KOPT-K1 (cell line): ENCODE data around the gene CTCF.
"Not testable (repeated sequence)": the region's sequence is repeated elsewhere in the genome, so short reads cannot be mapped to it uniquely, and the experiment has no call there.

ENCODE experiments used
- H3K27ac ChIP-seq: fragments of 200-600 bp; sonication (generic); 2 replicates; pipeline ENCODE4 v1.5.1; 2016; ENCODE audit warnings: antibody characterized with exemption, mild to moderate bottlenecking, low read depth, low read length; ENCODE audit not compliant: poor library complexity, severe bottlenecking
- H3K36me3 ChIP-seq: fragments of 200-600 bp; sonication (generic); 2 replicates; pipeline ENCODE4 v1.5.1; 2017; ENCODE audit warnings: antibody characterized with exemption, mild to moderate bottlenecking, low read length, moderate library complexity; ENCODE audit not compliant: insufficient read depth
- H3K9me3 ChIP-seq: fragments of 200-600 bp; sonication (generic); 2 replicates; pipeline ENCODE4 v1.5.1; 2017; ENCODE audit warnings: antibody characterized with exemption, low read length, mild to moderate bottlenecking; ENCODE audit not compliant: insufficient read depth, poor library complexity, severe bottlenecking

The CTCF gene

GRCh38 chr16:67562526-67562917 is at the start of gene CTCF:
Gene CTCF, plus strand, starts transcription at chr16:67562526. Its CDS starts 48,307 bp downstream, at chr16:67610833.
- no peaks in the 10 kb centered on the region for H3K9me3 ChIP-seq
- H3K27ac ChIP-seq = peak within 1 kb of the TSS; percentile 97
- H3K36me3 ChIP-seq = peaks cover 20% of the 10 kb centered on the region; the same call in 1 of the 2 replicates

GRCh38 chr16:67513892-67514291 is 48.4 kb upstream of the CTCF start:
- H3K9me3 ChIP-seq, H3K27ac ChIP-seq, H3K36me3 ChIP-seq: not testable (repeated sequence)

GRCh38 chr16:67514382-67514828 is 47.9 kb upstream of the CTCF start:
- peak overlapping the region; percentile 26 for H3K27ac ChIP-seq
- no peaks in the 10 kb centered on the region for H3K36me3 ChIP-seq
- H3K9me3 ChIP-seq = no peaks in the 10 kb centered on the region

DNA sequence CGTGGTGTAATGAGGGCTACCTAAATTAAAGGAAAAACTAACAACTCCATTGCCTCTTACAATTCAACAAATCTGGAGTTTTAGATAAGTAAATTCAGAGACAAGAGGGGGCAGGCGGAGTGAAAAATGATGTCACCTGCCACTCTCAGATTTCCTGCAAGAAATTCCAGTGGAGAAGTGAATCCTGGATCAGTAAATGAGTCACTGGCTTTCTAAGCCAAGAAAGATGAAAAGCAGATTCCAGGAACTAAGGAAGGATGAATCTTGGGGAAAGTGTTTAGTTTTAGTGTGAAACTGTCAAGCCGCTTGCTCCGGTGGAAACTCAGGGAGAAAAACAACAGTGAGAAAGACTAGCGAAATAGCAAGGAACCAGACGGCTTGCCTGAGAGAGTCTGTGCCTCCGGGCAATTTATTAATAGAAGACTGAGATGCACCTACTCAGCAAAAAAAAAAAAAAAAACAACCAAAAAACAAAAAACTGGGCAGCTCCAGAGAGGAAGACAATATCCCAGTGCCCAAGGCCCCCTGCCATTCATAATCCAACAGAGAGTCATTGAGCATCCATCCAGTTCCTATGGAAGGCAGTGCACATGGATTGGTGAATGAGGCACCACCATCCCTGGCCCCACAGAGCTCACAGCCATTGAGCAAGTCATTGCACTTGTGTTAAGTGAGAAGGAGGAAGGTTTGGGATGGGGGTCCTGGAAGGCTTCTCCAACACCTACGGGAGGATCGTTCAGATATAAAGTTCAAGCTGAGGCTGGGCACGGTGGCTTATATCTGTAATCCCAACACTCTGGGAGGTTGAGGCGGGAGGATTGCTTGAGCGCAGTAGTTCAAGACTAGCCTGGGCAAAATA is 45.8 kb upstream of the CTCF start:
- no peak overlapping the region for H3K27ac ChIP-seq

GRCh38 chr16:67517155-67517445 is 45.2 kb upstream of the CTCF start:
- Histone ChIP-seq H3K9me3 (no peaks in the 10 kb centered on the region), H3K27ac (no peak overlapping the region), H3K36me3 (no peaks in the 10 kb centered on the region)

More for the DNA sequence above, 45.8 kb upstream of the CTCF start:
- H3K9me3 ChIP-seq = no peaks in the 10 kb centered on the region
- no peaks in the 10 kb centered on the region for H3K36me3 ChIP-seq

DNA sequence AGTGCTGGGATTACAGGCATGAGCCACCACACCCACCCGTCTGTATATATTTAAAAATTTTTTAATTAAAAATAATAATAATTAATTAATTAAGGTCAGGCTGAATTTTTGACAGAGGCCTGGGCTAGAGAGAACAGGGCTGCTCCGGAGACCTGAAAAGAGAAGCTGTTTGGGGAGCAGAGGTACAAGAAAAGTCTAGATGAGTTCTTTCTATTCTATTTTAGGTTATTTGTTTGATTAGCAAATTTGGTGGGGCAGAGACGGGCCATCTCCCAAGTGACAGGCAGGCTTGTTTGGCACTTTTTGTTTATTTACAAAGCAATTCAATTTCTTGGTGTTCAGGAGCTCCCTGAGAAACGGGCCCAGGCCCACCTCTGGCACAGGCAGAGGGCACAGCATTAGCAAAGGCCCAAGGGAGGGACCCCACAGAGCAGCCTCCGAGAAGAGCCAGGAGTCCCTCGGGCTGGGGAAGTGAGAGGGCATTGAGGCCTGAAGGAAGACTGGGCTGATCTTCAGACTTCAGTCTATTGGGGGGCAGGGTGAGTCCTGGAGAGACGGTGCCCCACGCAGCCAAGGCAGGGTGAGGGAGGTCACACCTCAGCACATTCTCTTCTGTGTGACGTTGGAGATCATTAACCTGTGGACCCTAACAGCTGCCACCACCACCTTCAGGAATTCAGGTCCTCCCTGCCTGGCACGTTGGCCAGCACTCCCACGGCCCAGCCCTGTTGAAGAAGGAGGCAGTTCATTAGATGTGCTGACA is 44.5 kb upstream of the CTCF start:
- no peaks in the 10 kb centered on the region for H3K36me3 ChIP-seq
- peak overlapping the region; percentile 64 for H3K27ac ChIP-seq
- H3K9me3 ChIP-seq = no peaks in the 10 kb centered on the region

GRCh38 chr16:67518676-67519075 is 43.6 kb upstream of the CTCF start:
- Histone ChIP-seq H3K27ac (peak overlapping the region; percentile 64), H3K36me3 (no peaks in the 10 kb centered on the region), H3K9me3 (no peaks in the 10 kb centered on the region)

- no peaks in the 10 kb centered on the region for H3K9me3 ChIP-seq
- peak overlapping the region; percentile 64 for H3K27ac ChIP-seq
- H3K36me3 ChIP-seq = no peaks in the 10 kb centered on the region
These were observed 43.1 kb upstream of the CTCF start for GRCh38 chr16:67519242-67519641.

DNA sequence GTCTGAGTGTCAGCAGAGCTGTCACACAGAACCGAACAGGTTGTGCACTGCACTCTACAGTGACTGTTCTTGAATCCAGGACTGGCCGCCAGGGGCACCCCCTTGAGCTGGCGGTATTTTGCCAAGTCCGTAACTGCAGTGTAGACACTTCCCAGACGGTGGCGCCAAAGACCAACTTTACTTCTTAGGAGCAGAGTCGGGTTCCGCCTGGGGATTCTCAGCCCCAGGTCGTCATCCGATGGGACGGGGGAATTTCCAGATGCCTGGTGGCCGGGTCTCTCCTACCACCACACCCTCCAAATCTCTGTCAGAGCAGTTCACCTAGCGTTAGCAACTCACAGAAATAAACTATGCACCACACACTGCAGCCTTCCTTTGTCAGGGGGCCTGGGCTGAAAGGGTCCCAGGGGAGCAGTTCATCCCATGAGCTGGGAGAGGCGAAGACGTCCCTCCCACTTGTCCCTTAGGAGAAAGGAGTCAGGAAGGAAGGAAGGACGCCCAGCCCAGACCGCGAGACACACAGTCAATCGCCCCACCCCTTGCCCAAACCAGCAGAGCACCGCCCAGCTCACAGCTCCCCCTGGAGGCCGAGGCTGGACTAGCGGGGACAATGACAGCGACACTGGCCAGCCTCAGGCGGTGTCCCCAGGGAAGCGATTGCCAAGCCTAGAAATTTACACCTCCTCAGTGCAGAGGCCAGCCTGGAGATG is 41.1 kb upstream of the CTCF start:
- Histone ChIP-seq H3K36me3 (no peaks in the 10 kb centered on the region), H3K27ac (peak overlapping the region; percentile 73), H3K9me3 (no peaks in the 10 kb centered on the region)

GRCh38 chr16:67525176-67525860 is 37.0 kb upstream of the CTCF start:
- no peaks in the 10 kb centered on the region for H3K9me3 ChIP-seq

GRCh38 chr16:67526149-67526791 is 36.1 kb upstream of the CTCF start:
- H3K27ac ChIP-seq = no peak overlapping the region
- no peaks in the 10 kb centered on the region for H3K36me3 ChIP-seq
- no peaks in the 10 kb centered on the region for H3K9me3 ChIP-seq

More at GRCh38 chr16:67525176-67525860, 37.0 kb upstream of the CTCF start:
- Histone ChIP-seq H3K27ac (no peak overlapping the region), H3K36me3 (no peaks in the 10 kb centered on the region)

DNA sequence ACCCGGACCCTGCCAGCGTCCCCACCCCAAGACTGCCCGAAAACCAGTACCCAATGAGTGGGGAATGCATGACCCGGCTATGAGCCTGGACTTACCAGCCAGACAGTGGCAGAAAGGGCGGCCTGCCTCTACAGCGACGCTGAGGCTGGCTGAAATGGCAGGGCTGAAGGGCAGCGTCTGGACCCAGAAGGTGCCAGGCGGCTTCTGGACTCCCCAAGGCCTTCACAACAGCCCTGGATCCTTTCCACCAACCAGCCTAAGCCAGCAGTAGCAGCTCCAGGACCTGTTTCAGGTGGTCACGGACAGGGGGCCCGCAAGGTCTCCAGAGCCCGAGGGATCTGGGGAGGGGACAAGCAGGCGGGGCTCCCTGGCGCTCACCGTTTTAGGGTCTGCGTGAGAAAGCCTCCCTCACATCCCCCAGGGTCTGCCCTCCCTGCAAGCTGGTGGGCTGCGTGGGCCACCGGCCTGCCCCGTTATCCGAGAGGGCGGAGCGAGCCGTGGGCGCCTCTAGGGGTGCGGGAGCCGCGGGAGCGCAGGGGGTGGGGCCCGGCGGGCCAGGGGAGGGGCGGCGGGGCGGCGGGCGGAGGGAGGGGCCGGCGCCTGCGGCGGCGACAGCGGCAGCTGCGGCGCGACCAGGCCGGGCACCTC is 34.0 kb upstream of the CTCF start, which contains the start of gene RIPOR1:
TSS of gene RIPOR1 (plus strand) at position 608 of the 648 bp plus-strand sequence. CDS start 9,618 bp downstream, outside the sequence.
- Histone ChIP-seq H3K36me3 (no peaks in the 10 kb centered on the region), H3K27ac (peak within 1 kb of the TSS; percentile 45), H3K9me3 (no peaks in the 10 kb centered on the region)

DNA sequence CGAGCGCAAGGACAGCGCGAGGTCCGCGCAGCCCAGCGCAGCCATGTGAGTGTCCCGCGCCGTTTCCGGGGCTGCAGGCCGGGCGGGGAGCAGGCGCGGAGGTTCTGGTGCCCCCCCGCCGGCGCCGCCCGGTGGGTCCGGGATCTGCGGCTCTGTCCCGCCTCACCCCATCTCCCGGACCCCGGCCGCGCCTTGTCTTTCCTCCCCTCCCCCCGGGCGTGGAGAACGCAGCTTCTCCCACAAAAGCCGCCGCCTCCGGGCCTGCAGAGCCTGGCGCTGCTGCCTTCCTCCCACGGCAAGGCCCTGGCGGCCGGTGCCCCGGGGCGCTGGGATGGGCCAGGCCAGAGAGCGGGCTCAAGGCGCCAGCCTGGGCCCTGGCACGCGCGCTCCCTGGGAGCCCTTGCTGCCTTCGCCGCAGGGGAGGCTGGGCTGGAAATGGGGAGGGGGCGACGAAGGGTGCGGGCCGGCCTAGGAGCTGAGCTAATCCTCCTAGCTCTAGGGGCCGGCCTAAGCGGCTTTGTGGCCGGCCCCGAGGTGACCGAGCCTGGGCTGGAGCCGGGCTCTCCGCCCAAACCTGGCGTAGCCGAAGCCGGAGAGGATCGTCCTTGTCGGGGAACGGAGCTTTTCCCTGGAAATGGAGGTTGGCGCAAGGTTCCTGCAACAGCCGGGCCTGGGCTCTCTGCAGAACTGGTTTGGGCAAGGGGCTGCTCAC is 33.3 kb upstream of the CTCF start:
- no peaks in the 10 kb centered on the region for H3K9me3 ChIP-seq
- H3K27ac ChIP-seq = peak overlapping the region; percentile 45
- H3K36me3 ChIP-seq = no peaks in the 10 kb centered on the region
